GM19328 (cell line): Measurements from ENCODE around the gene GADD45G.

ENCODE experiments used
- ATAC-seq: cut with Tn5 transposase; IDR thresholded peaks from one replicate; pipeline ENCODE4 v1.9.1; 2021; ENCODE audit warnings: mild to moderate bottlenecking, moderate library complexity; ENCODE audit not compliant: unreplicated experiment

GADD45G gene

GRCh38 chr9:89592213-89592815, 12.5 kb upstream of the GADD45G start:
- no peak for ATAC-seq

- no peak for ATAC-seq
Measured at GRCh38 chr9:89592963-89593726, 11.7 kb upstream of the GADD45G start.

GRCh38 chr9:89593727-89594427, 10.9 kb upstream of the GADD45G start:
- no peak for ATAC-seq

GRCh38 chr9:89594811-89595550, 9.8 kb upstream of the GADD45G start:
- ATAC-seq, result no peak

GRCh38 chr9:89595646-89596045, 9.2 kb upstream of the GADD45G start:
- ATAC-seq, result no peak

- no peak for ATAC-seq
Measured at GRCh38 chr9:89596937-89597555, 7.8 kb upstream of the GADD45G start.

GRCh38 chr9:89597711-89598362, 7.0 kb upstream of the GADD45G start:
- no peak for ATAC-seq

GRCh38 chr9:89598363-89598713, 6.5 kb upstream of the GADD45G start:
- ATAC-seq, result no peak

- no peak for ATAC-seq
Measured at GRCh38 chr9:89598926-89599325, 5.9 kb upstream of the GADD45G start.

GRCh38 chr9:89600831-89601230, 4.0 kb upstream of the GADD45G start:
- no peak for ATAC-seq

- ATAC-seq, result no peak
Measured at GRCh38 chr9:89601306-89601705, 3.5 kb upstream of the GADD45G start.

- no peak for ATAC-seq
Measured at GRCh38 chr9:89601856-89602562, 2.8 kb upstream of the GADD45G start.

- ATAC-seq, result no peak
Measured at GRCh38 chr9:89602978-89603766, 1.6 kb upstream of the GADD45G start.

- ATAC-seq, result peak; percentile 17
Measured at GRCh38 chr9:89603767-89604665, 796 bp upstream of the GADD45G start.

- ATAC-seq, result no peak
Measured at GRCh38 chr9:89605465-89606048, 745 bp downstream of the GADD45G start.

- ATAC-seq, result no peak
Measured at GRCh38 chr9:89606049-89606623, 1.3 kb downstream of the GADD45G start.

GRCh38 chr9:89606624-89607311, 2.0 kb downstream of the GADD45G start:
- ATAC-seq, result no peak
